Endothelial cell of umbilical vein (primary cell): Measurements from ENCODE around the gene DNAJC16. TPM values are rescaled to one million over a fixed set of nuclear protein-coding genes. Genes with fewer than 3 reads are reported as not detected.

Experiments
- BruUV-seq: library from RNA; stranded (reverse); fragments of 400-500 nt; replicated peaks from 2 replicates; lab custom pipeline; 2021; lab: Mats Ljungman, UMichigan
- CTCF ChIA-PET: fragments of 300-600, 350-600 bp; sonication (Branson Sonifier 250); formaldehyde crosslinking; loops from one replicate; lab custom pipeline; 2021; ENCODE audit warnings: antibody characterized with exemption, inconsistent platforms; lab: Charles Lee
- POLR2A ChIA-PET: fragments of 300-600, 350-600 bp; sonication (Branson Sonifier 250); formaldehyde crosslinking; loops from one replicate; lab custom pipeline; 2021; ENCODE audit warnings: antibody characterized with exemption, inconsistent platforms; lab: Charles Lee
- DNase-seq: peaks from one replicate; pipeline ENCODE4 v3.0.0-alpha.2; 2011; ENCODE audit warnings: low read depth, low spot score
- FAIRE-seq: peaks from 2 replicates; lab custom pipeline; 2011; peaks lifted over from hg19 to GRCh38; lab: Jason Lieb, UNC
- H2AFZ ChIP-seq: 2 replicates; pipeline ENCODE4 v1.6.0; 2012; ENCODE audit warnings: low read depth, low read length, control low read depth, inconsistent platforms
- H3K27ac ChIP-seq: 2 replicates; pipeline ENCODE4 v1.5.1; 2011; ENCODE audit warnings: low read depth, mild to moderate bottlenecking, control low read depth, low read length, moderate library complexity; ENCODE audit not compliant: insufficient read depth
- H3K27me3 ChIP-seq, 2 experiments: 2 replicates each; pipeline versions ENCODE4 v1.6.0 to v1.6.1; 2011; ENCODE audit warnings: low read length in 2 of 2, mixed read lengths in 1 of 2; ENCODE audit not compliant: control insufficient read depth in 2 of 2, insufficient read depth in 2 of 2
- H3K36me3 ChIP-seq, 2 experiments: 2 replicates in 1 of 2; 3 replicates in 1 of 2; pipeline ENCODE4 v1.5.1; 2011; ENCODE audit warnings: low read length in 2 of 2, mild to moderate bottlenecking in 1 of 2, moderate library complexity in 1 of 2; ENCODE audit not compliant: control insufficient read depth in 2 of 2, insufficient read depth in 2 of 2; ENCODE audit errors: extremely low read depth in 1 of 2
- H3K4me1 ChIP-seq: 3 replicates; pipeline ENCODE4 v1.5.1; 2011; ENCODE audit warnings: mild to moderate bottlenecking, low read length; ENCODE audit not compliant: control insufficient read depth, insufficient read depth; ENCODE audit errors: extremely low read depth
- H3K4me2 ChIP-seq: 2 replicates; pipeline ENCODE4 v1.6.1; 2011; ENCODE audit warnings: low read length, control low read depth, mixed read lengths; ENCODE audit not compliant: insufficient read depth
- H3K4me3 ChIP-seq, 3 experiments: fragments of 200-600 bp in 1 of 3; sonication (generic), shearing (Covaris generic) in 1 of 3; replicated peaks in 1 of 3; 2 replicates each; pipeline ENCODE4 v1.5.1; 2011 to 2016; ENCODE audit warnings: control low read depth in 3 of 3, low read length in 3 of 3, mild to moderate bottlenecking in 2 of 3, inconsistent platforms in 1 of 3, low read depth in 1 of 3, moderate library complexity in 1 of 3; ENCODE audit not compliant: insufficient read depth in 1 of 3
- H3K79me2 ChIP-seq: 2 replicates; pipeline ENCODE4 v1.6.0; 2012; ENCODE audit warnings: low read length, inconsistent platforms; ENCODE audit not compliant: control insufficient read depth, insufficient read depth
- H3K9ac ChIP-seq: replicated peaks from 2 replicates; pipeline ENCODE3; 2011; ENCODE audit warnings: low read length, control low read depth; ENCODE audit not compliant: insufficient read depth; ENCODE audit errors: extremely low read depth
- H3K9me1 ChIP-seq: replicated peaks from 3 replicates; pipeline ENCODE4 v1.6.0; 2011; ENCODE audit warnings: mild to moderate bottlenecking, low read length; ENCODE audit not compliant: control insufficient read depth, insufficient read depth; ENCODE audit errors: extremely low read depth
- H3K9me3 ChIP-seq: replicated peaks from 2 replicates; pipeline ENCODE4 v1.5.1; 2012; ENCODE audit warnings: low read length, inconsistent platforms; ENCODE audit not compliant: control insufficient read depth, insufficient read depth
- H4K20me1 ChIP-seq: replicated peaks from 2 replicates; pipeline ENCODE3; 2011; ENCODE audit warnings: mild to moderate bottlenecking, low read length; ENCODE audit not compliant: control insufficient read depth, insufficient read depth; ENCODE audit errors: extremely low read depth
- EZH2 ChIP-seq: IDR thresholded peaks from 2 replicates; pipeline ENCODE4 v1.6.1; 2012; ENCODE audit warnings: borderline replicate concordance, low read depth, mild to moderate bottlenecking, moderate library complexity, low read length, inconsistent platforms; ENCODE audit not compliant: severe bottlenecking
- FOS ChIP-seq: IDR thresholded peaks from 2 replicates; pipeline ENCODE4 v1.6.1; 2011; ENCODE audit warnings: mild to moderate bottlenecking, low read length, moderate library complexity, borderline replicate concordance; ENCODE audit not compliant: insufficient read depth
- GATA2 ChIP-seq: IDR thresholded peaks from 2 replicates; pipeline ENCODE4 v1.7.0; 2011; ENCODE audit warnings: low read depth, mild to moderate bottlenecking, moderate library complexity, mixed read lengths, low read length; ENCODE audit not compliant: insufficient read length, insufficient read depth
- JUN ChIP-seq: IDR thresholded peaks from 2 replicates; pipeline ENCODE4 v1.6.1; 2011; ENCODE audit warnings: borderline replicate concordance, low read depth; ENCODE audit not compliant: insufficient read length, insufficient read depth
- MYC ChIP-seq: IDR thresholded peaks from one replicate; pipeline ENCODE4 v1.6.1; 2011; ENCODE audit warnings: mild to moderate bottlenecking, low read depth, low read length
- POLR2A ChIP-seq: IDR thresholded peaks from 2 replicates; pipeline ENCODE4 v1.6.1; 2012; ENCODE audit warnings: low read depth, mild to moderate bottlenecking, control low read depth, low read length
- POLR2AphosphoS5 ChIP-seq: IDR thresholded peaks from 2 replicates; pipeline ENCODE4 v1.6.1; 2012; ENCODE audit warnings: low read depth, mild to moderate bottlenecking, control low read depth, low read length, moderate library complexity; ENCODE audit not compliant: insufficient read depth
- dilution Hi-C: fragments of 300-500 bp; cut with MboI; formaldehyde crosslinking; loops from one replicate; pipeline ENCODE4 v1.15.0; 2019; ENCODE audit warnings: low sequenced_read_pairs; ENCODE audit not compliant: extremely low pct_ligation_motif_present
- intact Hi-C: fragments of 100-400 bp; cut with micrococcal nuclease; formaldehyde crosslinking; loops from one replicate; pipeline ENCODE4 v1.10.0; 2022
- polyA plus RNA-seq, 4 experiments: library from polyadenylated mRNA; depleted of rRNA in 3 of 4; stranded (reverse) in 3 of 4; unstranded in 1 of 4; fragments of >200 nt; gene quantifications; 2 replicates each; pipeline versions ENCODE4 v1.2.1 to v1.2.3, GENCODE V29; 2011 to 2012; ENCODE audit warnings: missing spikeins in 1 of 4
- total RNA-seq: library from RNA; stranded (reverse); gene quantifications from 2 replicates; pipeline ENCODE4 v1.2.3, GENCODE V29; 2021
- TF ChIP-seq, protein P1 (sequence below), 2 donors: IDR thresholded peaks; 1 replicate in 1 of 2; 2 replicates in 1 of 2; pipeline ENCODE4 v1.5.1; 2011; ENCODE audit warnings: low read length in 2 of 2, mild to moderate bottlenecking in 2 of 2, moderate library complexity in 2 of 2, control low read depth in 1 of 2, inconsistent platforms in 1 of 2, low read depth in 1 of 2; ENCODE audit not compliant: insufficient read depth in 1 of 2; ENCODE audit errors: extremely low read depth in 1 of 2
- TF ChIP-seq, protein P2 (sequence below): IDR thresholded peaks from 2 replicates; pipeline ENCODE4 v1.6.1; 2011; ENCODE audit not compliant: insufficient read depth, insufficient read length

DNAJC16 gene
- total and polyA plus RNA-seq, 2 donors (not counting 3 experiments of a cell fraction or from before 2014, with no cell fraction given), result 8.0 to 21.4 TPM

DNA sequence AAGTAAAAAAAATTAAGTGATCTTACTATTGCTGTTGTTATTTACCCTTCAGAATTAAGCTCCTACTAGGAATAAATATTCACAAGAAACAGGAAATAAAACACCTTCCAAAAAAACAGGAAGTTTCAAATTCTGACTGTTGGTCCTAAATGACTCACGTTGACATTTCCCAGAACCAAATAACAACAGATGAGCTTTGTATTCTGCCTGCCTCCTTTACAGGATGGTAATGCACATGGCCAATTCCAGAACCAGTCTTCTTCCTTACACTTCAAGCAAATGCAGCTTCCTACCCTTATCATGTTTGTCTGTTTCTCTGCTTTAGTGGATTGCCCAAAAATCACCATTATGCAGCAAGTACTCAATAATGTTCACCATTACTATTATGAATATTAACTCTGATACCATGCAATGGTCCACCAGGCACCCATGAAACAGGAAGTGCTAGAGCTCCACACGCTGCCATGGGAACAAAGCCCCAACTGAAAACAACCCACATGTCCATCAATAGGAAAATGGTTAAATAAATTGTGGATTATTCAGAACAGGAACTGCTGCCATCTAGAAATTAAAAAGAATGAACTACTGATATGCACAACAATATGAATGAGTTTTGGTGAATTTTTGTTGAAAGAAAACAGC lies 11.5 kb upstream of the DNAJC16 start:
- Histone ChIP-seq H3K4me3 (no peak overlapping the region), H3K4me2 (peak overlapping the region; percentile 17), H3K9me3 (no peaks in the 10 kb centered on the region), H3K79me2 (no peaks in the 10 kb centered on the region), H4K20me1 (no peaks in the 10 kb centered on the region), H3K27ac (no peak overlapping the region), H3K4me1 (peaks cover 8% of the 10 kb centered on the region), H3K9ac (no peak overlapping the region), H3K27me3 (no peaks in the 10 kb centered on the region), H3K9me1 (no peaks in the 10 kb centered on the region), H3K36me3 (no peaks in the 10 kb centered on the region), H2AFZ (no peak overlapping the region)
- dilution Hi-C loops, result no loop called here
- ChIA-PET CTCF (interaction anchor here (0.9 kb wide), 1 partner anchor 13 kb away, joined by 4 read pairs; no protein-coding TSS in a partner anchor), POLR2A (no interaction called here)
- intact Hi-C loops, result no loop called here
- DNase-seq (no peak), FAIRE-seq (peak; percentile 73)
- TF ChIP-seq, protein P1, sequence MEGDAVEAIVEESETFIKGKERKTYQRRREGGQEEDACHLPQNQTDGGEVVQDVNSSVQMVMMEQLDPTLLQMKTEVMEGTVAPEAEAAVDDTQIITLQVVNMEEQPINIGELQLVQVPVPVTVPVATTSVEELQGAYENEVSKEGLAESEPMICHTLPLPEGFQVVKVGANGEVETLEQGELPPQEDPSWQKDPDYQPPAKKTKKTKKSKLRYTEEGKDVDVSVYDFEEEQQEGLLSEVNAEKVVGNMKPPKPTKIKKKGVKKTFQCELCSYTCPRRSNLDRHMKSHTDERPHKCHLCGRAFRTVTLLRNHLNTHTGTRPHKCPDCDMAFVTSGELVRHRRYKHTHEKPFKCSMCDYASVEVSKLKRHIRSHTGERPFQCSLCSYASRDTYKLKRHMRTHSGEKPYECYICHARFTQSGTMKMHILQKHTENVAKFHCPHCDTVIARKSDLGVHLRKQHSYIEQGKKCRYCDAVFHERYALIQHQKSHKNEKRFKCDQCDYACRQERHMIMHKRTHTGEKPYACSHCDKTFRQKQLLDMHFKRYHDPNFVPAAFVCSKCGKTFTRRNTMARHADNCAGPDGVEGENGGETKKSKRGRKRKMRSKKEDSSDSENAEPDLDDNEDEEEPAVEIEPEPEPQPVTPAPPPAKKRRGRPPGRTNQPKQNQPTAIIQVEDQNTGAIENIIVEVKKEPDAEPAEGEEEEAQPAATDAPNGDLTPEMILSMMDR (IDR thresholded peaks at IDR 0.05; ENCODE audit: extremely low read depth in 1 of 2, insufficient read depth in 1 of 2, low read depth in 1 of 2, low read length in 2 of 2), result no peak
- TF ChIP-seq MYC (no peak), GATA2 (no peak), POLR2AphosphoS5 (no peak), POLR2A (no peak), FOS (peak; percentile 27), JUN (peak; percentile 17), EZH2 (no peak)
- TF ChIP-seq, protein P2, sequence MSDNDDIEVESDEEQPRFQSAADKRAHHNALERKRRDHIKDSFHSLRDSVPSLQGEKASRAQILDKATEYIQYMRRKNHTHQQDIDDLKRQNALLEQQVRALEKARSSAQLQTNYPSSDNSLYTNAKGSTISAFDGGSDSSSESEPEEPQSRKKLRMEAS, result no peak
- BruUV-seq, result no TSS peak
